ENCODE data around the gene METAP2. TPM values are rescaled to one million over a fixed set of nuclear protein-coding genes. Genes with fewer than 3 reads are reported as not detected.

Gene METAP2
- total and polyA plus RNA-seq, 2 of the 8 experiments (the other 6 are each of a cell fraction or from before 2014, with no cell fraction given) = 41.3 to 114 TPM

GRCh38 chr12:95480230-95480629, 6.3 kb downstream of the METAP2 start:
- H2BK120ac ChIP-seq (replicated peaks; ENCODE audit: low read depth, low read length) = no peak overlapping the region
- H3K9me3 ChIP-seq (ENCODE audit: insufficient read depth in 2 of 2, low read depth in 1 of 2, low read length in 1 of 2) = no peaks in the 10 kb centered on the region
- ChIA-PET POLR2A (ENCODE audit: partially characterized antibody) (no interaction called here), CTCF (ENCODE audit: partially characterized antibody) (no interaction called here)
- H3K27me3 ChIP-seq (replicated peaks in 1 of 4; ENCODE audit: control insufficient read depth in 3 of 4, extremely low read depth in 1 of 4, insufficient read depth in 3 of 4, low read length in 3 of 4) = no peaks in the 10 kb centered on the region
- H3K23me2 ChIP-seq (ENCODE audit: low read depth, low read length) = no peaks in the 10 kb centered on the region
- no peak overlapping the region for H3K4me2 ChIP-seq (ENCODE audit: insufficient read depth in 1 of 2, low read depth in 2 of 2, low read length in 2 of 2)
- no peak overlapping the region for H3K4me3 ChIP-seq (ENCODE audit: extremely low read depth in 1 of 4, insufficient read depth in 2 of 4, low read depth in 3 of 4, low read length in 4 of 4)
- no peak overlapping the region for H4K91ac ChIP-seq (replicated peaks; ENCODE audit: insufficient read length, low read length)
- H4K8ac ChIP-seq (ENCODE audit: extremely low read depth, insufficient read depth, low read length) = no peak overlapping the region
- H2BK12ac ChIP-seq (ENCODE audit: low read depth, low read length) = no peak overlapping the region
- no peak for DNase-seq (ENCODE audit: low read depth in 1 of 2, low spot score in 2 of 2)
- no peaks in the 10 kb centered on the region for H3K4me1 ChIP-seq (replicated peaks in 1 of 4; ENCODE audit: control insufficient read depth in 3 of 4, insufficient read depth in 4 of 4, low read length in 3 of 4)
- no peak overlapping the region for H2BK5ac ChIP-seq (ENCODE audit: low read depth, low read length)
- H3K4ac ChIP-seq (replicated peaks; ENCODE audit: insufficient read length, low read depth, low read length) = no peak overlapping the region
- FAIRE-seq = no peak
- no peak overlapping the region for H3K18ac ChIP-seq (ENCODE audit: extremely low read depth, low read length)
- peaks cover 9 to 40% (median 21%) of the 10 kb centered on the region in 4 experiments; a peak in 7 of 8 replicates for H3K36me3 ChIP-seq (ENCODE audit: control insufficient read depth in 2 of 4, insufficient read depth in 4 of 4, low read length in 3 of 4)
- H3K14ac ChIP-seq (ENCODE audit: insufficient read length) = no peak overlapping the region
- no peak overlapping the region for H3K9ac ChIP-seq (replicated peaks in 1 of 4; ENCODE audit: extremely low read depth in 1 of 4, low read depth in 3 of 4, low read length in 3 of 4)
- peaks cover 13 to 93% of the 10 kb centered on the region in 2 experiments for H3K79me2 ChIP-seq (ENCODE audit: control insufficient read depth in 1 of 2, insufficient read depth in 2 of 2, low read length in 2 of 2)
- peaks cover 9% of the 10 kb centered on the region for H3K79me1 ChIP-seq (ENCODE audit: low read depth, low read length)
- no peak overlapping the region for H2BK15ac ChIP-seq (ENCODE audit: low read length)
- no peak overlapping the region for H2BK20ac ChIP-seq (ENCODE audit: low read length)
- H3K56ac ChIP-seq (replicated peaks; ENCODE audit: insufficient read length, low read depth, low read length) = no peak overlapping the region
- peaks cover 6 to 10% of the 10 kb centered on the region in 2 experiments for H4K20me1 ChIP-seq (replicated peaks in 1 of 2; ENCODE audit: control insufficient read depth in 1 of 2, insufficient read depth in 2 of 2, low read length in 2 of 2)
- no peak overlapping the region for H2AK5ac ChIP-seq (ENCODE audit: low read depth, low read length)
- H3K23ac ChIP-seq (ENCODE audit: insufficient read length) = no peak overlapping the region
- 92% methylated on average over 2 of the region's 2 CpGs; no CpG with 5 or more reads in 1 of the 2 experiments for WGBS, 2 experiments (ENCODE audit: extremely low coverage in 1 of 2, insufficient coverage in 1 of 2, insufficient read length in 1 of 2, insufficient replicate concordance in 2 of 2, low coverage in 1 of 2, low lambda C conversion rate in 2 of 2, missing lambda C conversion rate in 1 of 2)
- no peak overlapping the region for H2AFZ ChIP-seq (ENCODE audit: low read length)
- no peak overlapping the region for H3K27ac ChIP-seq (ENCODE audit: low read depth, low read length)
- H4K5ac ChIP-seq (ENCODE audit: insufficient read length, low read depth, low read length) = no peak overlapping the region
- no peak for TF ChIP-seq TEAD4 (IDR thresholded peaks at IDR 0.05; ENCODE audit: low read depth, low read length)
- TF ChIP-seq CEBPB (IDR thresholded peaks at IDR 0.05; ENCODE audit: low read depth, low read length) = no peak
- no peak for TF ChIP-seq JUN (IDR thresholded peaks at IDR 0.05; ENCODE audit: low read depth, low read length)
- TF ChIP-seq CTCF (IDR thresholded peaks at IDR 0.05; ENCODE audit: control extremely low read depth in 1 of 3, insufficient read depth in 1 of 3, low read depth in 1 of 3, low read length in 3 of 3) = no peak
- TF ChIP-seq KDM4A (IDR thresholded peaks at IDR 0.05; ENCODE audit: low read depth, low read length, severe bottlenecking) = no peak
- no peak for TF ChIP-seq TBP (IDR thresholded peaks at IDR 0.05; ENCODE audit: low read depth, low read length)
- no peak for TF ChIP-seq SIRT6 (IDR thresholded peaks at IDR 0.05; ENCODE audit: low read length)
- no peak for TF ChIP-seq CBX5 (IDR thresholded peaks at IDR 0.05; ENCODE audit: low read depth, low read length)
- TF ChIP-seq BRCA1 (IDR thresholded peaks at IDR 0.05; ENCODE audit: low read depth, low read length) = no peak
- no peak for TF ChIP-seq SUZ12 (IDR thresholded peaks at IDR 0.05; ENCODE audit: low read length)
- TF ChIP-seq SP1 (IDR thresholded peaks at IDR 0.05; ENCODE audit: low read depth, low read length) = no peak
- TF ChIP-seq BCL11A (IDR thresholded peaks at IDR 0.05; ENCODE audit: low read depth in 2 of 2, low read length in 2 of 2) = no peak
- no peak for TF ChIP-seq MAFK (IDR thresholded peaks at IDR 0.05; ENCODE audit: low read depth, low read length)

Data from H1 (cell line).